HG03139 (cell line): ENCODE data around the gene CFAP69.

Source experiments
- ATAC-seq: cut with Tn5 transposase; IDR thresholded peaks from one replicate; pipeline ENCODE4 v1.9.1; 2021; ENCODE audit not compliant: unreplicated experiment

Gene CFAP69

GRCh38 chr7:90270431-90271178, 25.6 kb downstream of the CFAP69 start:
- no peak for ATAC-seq

- ATAC-seq: no peak
These were observed 26.8 kb downstream of the CFAP69 start for GRCh38 chr7:90271753-90272152.

- ATAC-seq: no peak
These were observed 27.3 kb downstream of the CFAP69 start for GRCh38 chr7:90272242-90272641.

GRCh38 chr7:90274161-90274560, 29.2 kb downstream of the CFAP69 start:
- no peak for ATAC-seq

GRCh38 chr7:90276033-90276728, 31.2 kb downstream of the CFAP69 start:
- no peak for ATAC-seq

GRCh38 chr7:90288154-90288553, 43.2 kb downstream of the CFAP69 start:
- ATAC-seq: no peak

- no peak for ATAC-seq
These were observed 45.5 kb downstream of the CFAP69 start for GRCh38 chr7:90290244-90291113.

- no peak for ATAC-seq
These were observed 53.4 kb downstream of the CFAP69 start for GRCh38 chr7:90298145-90299038.

- no peak for ATAC-seq
These were observed 58.3 kb downstream of the CFAP69 start for GRCh38 chr7:90303241-90303640.

- no peak for ATAC-seq
These were observed 64.9 kb downstream of the CFAP69 start for GRCh38 chr7:90309872-90310271.

GRCh38 chr7:90311175-90311574, 66.2 kb downstream of the CFAP69 start:
- ATAC-seq: no peak

GRCh38 chr7:90312745-90313144, 67.8 kb downstream of the CFAP69 start:
- no peak for ATAC-seq

GRCh38 chr7:90313907-90314306, 68.9 kb downstream of the CFAP69 start:
- no peak for ATAC-seq

- no peak for ATAC-seq
These were observed 75.0 kb downstream of the CFAP69 start for GRCh38 chr7:90320014-90320413.

- no peak for ATAC-seq
These were observed 75.4 kb downstream of the CFAP69 start for GRCh38 chr7:90320418-90320800.

- ATAC-seq: no peak
These were observed 76.0 kb downstream of the CFAP69 start, which contains the start of gene FAM237B for GRCh38 chr7:90320801-90321494. Gene FAM237B, minus strand, starts transcription at chr7:90321304. Its CDS starts 1,556 bp downstream, at chr7:90319748.

GRCh38 chr7:90322837-90323236, 77.9 kb downstream of the CFAP69 start:
- ATAC-seq: no peak

- ATAC-seq: no peak
These were observed 81.5 kb downstream of the CFAP69 start for GRCh38 chr7:90326500-90326899.

- no peak for ATAC-seq
These were observed 89.3 kb downstream of the CFAP69 start for GRCh38 chr7:90334193-90334843.
